HEK293 (cell line): ENCODE measurements around the gene PPFIA4.

Experiments
- CTCF ChIA-PET: fragments of 350-600 bp; formaldehyde crosslinking; extraction: SDS; loops from one replicate; lab custom pipeline; 2021; ENCODE audit warnings: antibody characterized with exemption; lab: Yijun Ruan, JAX
- POLR2A ChIA-PET: fragments of 300-600 bp; formaldehyde crosslinking; extraction: SDS; loops from one replicate; lab custom pipeline; 2020; ENCODE audit warnings: antibody characterized with exemption, inconsistent platforms; lab: Yijun Ruan, JAX
- H3K27ac ChIP-seq: fragments of 200-500 bp; sonication (Bioruptor generic); 2 replicates; pipeline ENCODE4 v1.5.1; 2014; ENCODE audit warnings: low read depth, low read length, control low read depth, inconsistent platforms; ENCODE audit errors: extremely low read depth
- H3K36me3 ChIP-seq, 2 experiments: fragments of 200-500 bp in 1 of 2; sonication (Bioruptor generic) in 1 of 2; 1 replicate in 1 of 2; 2 replicates in 1 of 2; pipeline ENCODE4 v1.5.1; 2014 to 2017; ENCODE audit warnings: inconsistent platforms in 2 of 2, low read length in 2 of 2; ENCODE audit not compliant: control insufficient read depth in 2 of 2, insufficient read depth in 1 of 2
- H3K4me1 ChIP-seq: fragments of 200-500 bp; sonication (Bioruptor generic); 2 replicates; pipeline ENCODE4 v1.5.1; 2014; ENCODE audit warnings: mild to moderate bottlenecking, low read length, inconsistent platforms; ENCODE audit not compliant: control insufficient read depth, insufficient read depth
- H3K4me3 ChIP-seq: 2 replicates; pipeline ENCODE4 v1.5.1; 2011; ENCODE audit warnings: low read depth, mild to moderate bottlenecking, control low read depth, low read length, moderate library complexity
- H3K9me3 ChIP-seq: fragments of 200-500 bp; sonication (Bioruptor generic); 2 replicates; pipeline ENCODE4 v1.5.1; 2014; ENCODE audit warnings: low read depth, low read length, inconsistent platforms; ENCODE audit not compliant: control insufficient read depth, insufficient read depth
- AEBP2 ChIP-seq: fragments of 450-650 bp; formaldehyde crosslinking; IDR thresholded peaks from 2 replicates; pipeline ENCODE4 v1.5.1; 2016; ENCODE audit warnings: missing biosample characterization, missing genetic modification characterization, borderline replicate concordance
- EGR2 ChIP-seq: fragments of 450-650 bp; formaldehyde crosslinking; IDR thresholded peaks from 2 replicates; pipeline ENCODE4 v1.5.1; 2016; ENCODE audit warnings: low read depth, missing biosample characterization, missing genetic modification characterization
- FEZF1 ChIP-seq: fragments of 450-650 bp; formaldehyde crosslinking; IDR thresholded peaks from 2 replicates; pipeline ENCODE4 v1.5.1; 2016; ENCODE audit warnings: missing biosample characterization, missing genetic modification characterization
- SALL2 ChIP-seq: fragments of 450-650 bp; formaldehyde crosslinking; IDR thresholded peaks from 2 replicates; pipeline ENCODE4 v1.5.0; 2017; ENCODE audit warnings: missing biosample characterization, mild to moderate bottlenecking, missing genetic modification characterization, borderline replicate concordance
- SCRT1 ChIP-seq: fragments of 450-650 bp; formaldehyde crosslinking; IDR thresholded peaks from 2 replicates; pipeline ENCODE4 v1.5.1; 2016; ENCODE audit warnings: missing biosample characterization, missing genetic modification characterization, borderline replicate concordance
- SCRT2 ChIP-seq: fragments of 450-650 bp; formaldehyde crosslinking; IDR thresholded peaks from 2 replicates; pipeline ENCODE4 v1.5.1; 2016; ENCODE audit warnings: missing biosample characterization, missing genetic modification characterization
- SP3 ChIP-seq: fragments of 450-650 bp; formaldehyde crosslinking; IDR thresholded peaks from 2 replicates; pipeline ENCODE4 v1.5.1; 2016; ENCODE audit warnings: missing biosample characterization, missing genetic modification characterization
- SP7 ChIP-seq: fragments of 450-650 bp; formaldehyde crosslinking; IDR thresholded peaks from 2 replicates; pipeline ENCODE4 v1.5.1; 2016; ENCODE audit warnings: missing biosample characterization, missing genetic modification characterization
- ZBTB20 ChIP-seq: fragments of 450-650 bp; formaldehyde crosslinking; IDR thresholded peaks from 2 replicates; pipeline ENCODE4 v1.5.1; 2016; ENCODE audit warnings: missing biosample characterization, missing genetic modification characterization
- ZFHX2 ChIP-seq: fragments of 450-650 bp; formaldehyde crosslinking; conservative IDR thresholded peaks from 2 replicates; pipeline ENCODE4 v1.5.1; 2016; ENCODE audit warnings: missing biosample characterization, missing genetic modification characterization
- ZNF112 ChIP-seq: fragments of 450-650 bp; formaldehyde crosslinking; IDR thresholded peaks from 2 replicates; pipeline ENCODE4 v1.5.0; 2017; ENCODE audit warnings: missing biosample characterization, missing genetic modification characterization
- ZNF157 ChIP-seq: fragments of 450-650 bp; formaldehyde crosslinking; IDR thresholded peaks from 2 replicates; pipeline ENCODE4 v1.5.1; 2016; ENCODE audit warnings: missing biosample characterization, missing genetic modification characterization
- ZNF391 ChIP-seq: fragments of 450-650 bp; formaldehyde crosslinking; IDR thresholded peaks from 2 replicates; pipeline ENCODE4 v1.5.1; 2016; ENCODE audit warnings: low read depth, missing biosample characterization, missing genetic modification characterization, borderline replicate concordance
- ZNF510 ChIP-seq: fragments of 450-650 bp; formaldehyde crosslinking; IDR thresholded peaks from 2 replicates; pipeline ENCODE4 v1.5.1; 2018; ENCODE audit warnings: mild to moderate bottlenecking, missing genetic modification characterization, missing biosample characterization; ENCODE audit not compliant: insufficient replicate concordance
- ZNF580 ChIP-seq: fragments of 450-650 bp; formaldehyde crosslinking; IDR thresholded peaks from 2 replicates; pipeline ENCODE4 v1.5.1; 2016; ENCODE audit warnings: missing biosample characterization, missing genetic modification characterization
- ZNF704 ChIP-seq: fragments of 450-650 bp; formaldehyde crosslinking; IDR thresholded peaks from 2 replicates; pipeline ENCODE4 v1.5.1; 2016; ENCODE audit warnings: missing biosample characterization, missing genetic modification characterization
- TF ChIP-seq, protein P1 (sequence below): fragments of 450-650 bp; formaldehyde crosslinking; IDR thresholded peaks from 2 replicates; pipeline ENCODE4 v1.5.1; 2016; ENCODE audit warnings: missing biosample characterization, missing genetic modification characterization
- TF ChIP-seq, protein P2 (sequence below): fragments of 450-650 bp; formaldehyde crosslinking; IDR thresholded peaks from 2 replicates; pipeline ENCODE4 v1.5.1; 2017; ENCODE audit warnings: missing biosample characterization, missing genetic modification characterization

PPFIA4 gene

DNA sequence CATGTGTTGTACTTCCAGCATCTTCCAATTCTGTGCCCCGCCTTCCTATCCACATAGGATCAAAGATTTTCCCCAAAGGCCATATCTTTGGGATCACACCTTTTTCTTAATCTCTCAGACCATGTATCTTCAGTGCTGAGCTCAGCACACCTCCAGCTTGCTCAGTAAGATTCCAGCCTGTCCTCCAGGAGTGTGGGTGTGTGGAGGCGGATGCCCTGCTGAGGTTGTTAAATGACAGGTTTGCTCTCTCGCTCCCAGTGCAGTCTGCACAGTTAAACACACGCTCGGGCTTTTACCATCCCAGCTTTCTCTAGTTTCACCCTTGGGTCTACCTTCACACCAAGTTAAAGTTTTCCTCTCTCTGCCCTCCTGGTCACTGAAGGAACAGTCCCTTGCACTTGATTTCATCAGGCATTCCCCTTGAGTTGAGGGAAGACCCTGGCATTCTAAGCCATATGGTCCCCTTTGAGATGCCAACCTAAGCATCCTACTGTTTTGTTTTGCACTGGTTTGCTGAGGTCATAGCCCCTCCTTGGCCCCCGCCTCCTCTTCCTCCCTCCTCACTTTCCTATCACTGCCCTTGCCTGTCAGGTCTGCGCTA is 45.8 kb downstream of the PPFIA4 start:
- Histone ChIP-seq H3K9me3 (no peaks in the 10 kb centered on the region), H3K4me3 (no peak overlapping the region), H3K27ac (no peak overlapping the region), H3K4me1 (no peaks in the 10 kb centered on the region), H3K36me3 (no peaks in the 10 kb centered on the region; a peak in 1 of 3 replicates)
- TF ChIP-seq ZNF580 (tag by site-specific recombination), result no peak
- no peak for TF ChIP-seq SCRT1 (tag by site-specific recombination)
- TF ChIP-seq SALL2, result no peak
- TF ChIP-seq ZFHX2 (tag by site-specific recombination), result peak; percentile 94
- no peak for TF ChIP-seq ZNF157 (tag by site-specific recombination)
- peak; percentile 84 for TF ChIP-seq EGR2
- TF ChIP-seq FEZF1 (tag by site-specific recombination), result no peak
- TF ChIP-seq SP7 (tag by site-specific recombination), result peak; percentile 34; the same call in 1 of the 2 replicates
- no peak for TF ChIP-seq ZNF510 (tag by site-specific recombination)
- CTCF ChIA-PET, result interaction anchor here (0.7 to 2.1 kb wide), 4 partner anchors 12 to 100 kb away, joined by 3 to 9 read pairs (median 4); no protein-coding TSS in a partner anchor
- POLR2A ChIA-PET, result no interaction called here

- Histone ChIP-seq H3K9me3 (no peaks in the 10 kb centered on the region), H3K36me3 (no peaks in the 10 kb centered on the region; a peak in 1 of 3 replicates), H3K4me1 (no peaks in the 10 kb centered on the region), H3K27ac (no peak overlapping the region), H3K4me3 (no peak overlapping the region)
- ChIA-PET CTCF (interaction anchor here (0.6 to 2.1 kb wide), 6 partner anchors 10 to 198 kb away, joined by 3 to 4 read pairs (median 4); no protein-coding TSS in a partner anchor), POLR2A (interaction anchor here (0.6 kb wide), 1 partner anchor 255 kb away, joined by 5 read pairs; no protein-coding TSS in a partner anchor)
- TF ChIP-seq ZNF704 (tag by site-specific recombination) (no peak), ZBTB20 (tag by site-specific recombination) (no peak), ZNF391 (no peak)
Observed at GRCh38 chr1:203072911-203073310, 46.6 kb downstream of the PPFIA4 start.

DNA sequence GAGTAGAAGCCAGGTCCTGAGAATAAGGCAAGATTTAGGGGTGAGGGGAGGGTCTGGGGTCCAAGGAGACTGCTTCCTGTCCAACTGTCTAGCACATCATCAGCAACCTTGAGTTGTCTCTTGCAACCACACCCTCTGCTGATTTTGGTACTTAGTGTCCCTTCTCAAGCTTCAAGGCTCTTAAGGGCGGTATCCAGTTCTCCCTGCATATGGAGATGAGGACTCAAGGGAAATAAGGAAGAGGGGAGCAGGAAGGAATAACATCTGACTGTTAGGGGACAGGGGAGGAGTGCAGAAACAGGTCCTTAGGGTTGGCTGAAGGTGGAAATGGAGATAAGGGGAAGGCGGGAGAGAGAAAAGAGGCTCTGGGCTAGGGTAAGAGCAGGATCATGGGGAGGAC is 47.2 kb downstream of the PPFIA4 start:
- Histone ChIP-seq H3K36me3 (no peaks in the 10 kb centered on the region; a peak in 1 of 3 replicates), H3K27ac (no peak overlapping the region), H3K4me3 (no peak overlapping the region), H3K4me1 (no peaks in the 10 kb centered on the region), H3K9me3 (no peaks in the 10 kb centered on the region)
- ChIA-PET POLR2A (no interaction called here), CTCF (interaction anchor here (0.6 to 2.1 kb wide), 6 partner anchors 10 to 197 kb away, joined by 3 to 4 read pairs (median 4); no protein-coding TSS in a partner anchor)
- TF ChIP-seq, protein P1, sequence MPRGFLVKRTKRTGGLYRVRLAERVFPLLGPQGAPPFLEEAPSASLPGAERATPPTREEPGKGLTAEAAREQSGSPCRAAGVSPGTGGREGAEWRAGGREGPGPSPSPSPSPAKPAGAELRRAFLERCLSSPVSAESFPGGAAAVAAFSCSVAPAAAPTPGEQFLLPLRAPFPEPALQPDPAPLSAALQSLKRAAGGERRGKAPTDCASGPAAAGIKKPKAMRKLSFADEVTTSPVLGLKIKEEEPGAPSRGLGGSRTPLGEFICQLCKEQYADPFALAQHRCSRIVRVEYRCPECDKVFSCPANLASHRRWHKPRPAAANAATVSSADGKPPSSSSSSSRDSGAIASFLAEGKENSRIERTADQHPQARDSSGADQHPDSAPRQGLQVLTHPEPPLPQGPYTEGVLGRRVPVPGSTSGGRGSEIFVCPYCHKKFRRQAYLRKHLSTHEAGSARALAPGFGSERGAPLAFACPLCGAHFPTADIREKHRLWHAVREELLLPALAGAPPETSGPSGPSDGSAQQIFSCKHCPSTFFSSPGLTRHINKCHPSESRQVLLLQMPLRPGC (tag by site-specific recombination), result no peak
- TF ChIP-seq, protein P2, sequence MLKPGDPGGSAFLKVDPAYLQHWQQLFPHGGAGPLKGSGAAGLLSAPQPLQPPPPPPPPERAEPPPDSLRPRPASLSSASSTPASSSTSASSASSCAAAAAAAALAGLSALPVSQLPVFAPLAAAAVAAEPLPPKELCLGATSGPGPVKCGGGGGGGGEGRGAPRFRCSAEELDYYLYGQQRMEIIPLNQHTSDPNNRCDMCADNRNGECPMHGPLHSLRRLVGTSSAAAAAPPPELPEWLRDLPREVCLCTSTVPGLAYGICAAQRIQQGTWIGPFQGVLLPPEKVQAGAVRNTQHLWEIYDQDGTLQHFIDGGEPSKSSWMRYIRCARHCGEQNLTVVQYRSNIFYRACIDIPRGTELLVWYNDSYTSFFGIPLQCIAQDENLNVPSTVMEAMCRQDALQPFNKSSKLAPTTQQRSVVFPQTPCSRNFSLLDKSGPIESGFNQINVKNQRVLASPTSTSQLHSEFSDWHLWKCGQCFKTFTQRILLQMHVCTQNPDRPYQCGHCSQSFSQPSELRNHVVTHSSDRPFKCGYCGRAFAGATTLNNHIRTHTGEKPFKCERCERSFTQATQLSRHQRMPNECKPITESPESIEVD (tag by site-specific recombination), result no peak
- TF ChIP-seq AEBP2 (tag by site-specific recombination) (no peak), SP3 (tag by site-specific recombination) (no peak), SCRT2 (no peak), ZNF112 (tag by site-specific recombination) (no peak)
